GM23248 (cell line): ENCODE data around the gene NRCAM.

Source experiments
- EZH2 ChIP-seq: fragments of 200-600 bp; sonication (generic); IDR thresholded peaks from 2 replicates; pipeline ENCODE4 v1.6.1; 2018; ENCODE audit warnings: antibody characterized with exemption, mild to moderate bottlenecking; ENCODE audit not compliant: insufficient read depth, poor library complexity, severe bottlenecking
- EZH2phosphoT487 ChIP-seq: fragments of 200-600 bp; sonication (generic); IDR thresholded peaks from 2 replicates; pipeline ENCODE4 v1.6.1; 2018; ENCODE audit warnings: antibody characterized with exemption, moderate library complexity, mild to moderate bottlenecking, low read depth; ENCODE audit not compliant: insufficient read depth

GRCh38 chr7:108103558-108104298, 352.5 kb downstream of the NRCAM start:
- TF ChIP-seq EZH2 (no peak), EZH2phosphoT487 (no peak)
